KOPT-K1 (cell line): ENCODE results near the gene NCAPG.

ENCODE experiments used
- H3K27ac ChIP-seq: fragments of 200-600 bp; sonication (generic); 2 replicates; pipeline ENCODE4 v1.5.1; 2016; ENCODE audit warnings: antibody characterized with exemption, mild to moderate bottlenecking, low read depth, low read length; ENCODE audit not compliant: poor library complexity, severe bottlenecking
- H3K36me3 ChIP-seq: fragments of 200-600 bp; sonication (generic); 2 replicates; pipeline ENCODE4 v1.5.1; 2017; ENCODE audit warnings: antibody characterized with exemption, mild to moderate bottlenecking, low read length, moderate library complexity; ENCODE audit not compliant: insufficient read depth
- H3K9me3 ChIP-seq: fragments of 200-600 bp; sonication (generic); 2 replicates; pipeline ENCODE4 v1.5.1; 2017; ENCODE audit warnings: antibody characterized with exemption, low read length, mild to moderate bottlenecking; ENCODE audit not compliant: insufficient read depth, poor library complexity, severe bottlenecking

Gene NCAPG

GRCh38 chr4:17884063-17884462, 73.3 kb downstream of the NCAPG start:
- Histone ChIP-seq H3K36me3 (peaks cover 16% of the 10 kb centered on the region; the same call in 1 of the 2 replicates), H3K9me3 (no peaks in the 10 kb centered on the region), H3K27ac (no peak overlapping the region)

DNA sequence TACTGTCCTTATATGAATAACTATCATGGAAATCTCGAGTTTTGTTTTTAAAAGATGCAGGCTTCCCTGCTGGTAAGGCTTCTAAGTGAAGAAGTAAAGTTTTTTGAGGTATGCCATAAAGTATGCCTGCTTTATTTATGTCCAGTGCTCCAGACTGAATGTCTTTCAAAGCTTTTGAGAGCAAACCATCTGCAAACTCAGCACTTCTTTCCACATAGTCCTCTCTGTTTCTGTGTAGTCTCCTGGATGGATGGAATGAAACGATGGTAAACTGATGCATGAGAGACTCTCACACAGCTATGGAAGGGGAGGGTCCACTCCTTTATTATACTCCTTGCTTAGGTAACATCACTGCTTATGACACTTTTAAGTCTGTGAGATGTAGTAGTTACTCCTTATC, 73.7 kb downstream of the NCAPG start:
- Histone ChIP-seq H3K36me3 (peaks cover 16% of the 10 kb centered on the region; the same call in 1 of the 2 replicates), H3K27ac (no peak overlapping the region), H3K9me3 (no peaks in the 10 kb centered on the region)

- Histone ChIP-seq H3K27ac (no peak overlapping the region), H3K36me3 (peaks cover 3% of the 10 kb centered on the region; the same call in 1 of the 2 replicates), H3K9me3 (no peaks in the 10 kb centered on the region)
These were observed 78.9 kb downstream of the NCAPG start for GRCh38 chr4:17889692-17890091.

DNA sequence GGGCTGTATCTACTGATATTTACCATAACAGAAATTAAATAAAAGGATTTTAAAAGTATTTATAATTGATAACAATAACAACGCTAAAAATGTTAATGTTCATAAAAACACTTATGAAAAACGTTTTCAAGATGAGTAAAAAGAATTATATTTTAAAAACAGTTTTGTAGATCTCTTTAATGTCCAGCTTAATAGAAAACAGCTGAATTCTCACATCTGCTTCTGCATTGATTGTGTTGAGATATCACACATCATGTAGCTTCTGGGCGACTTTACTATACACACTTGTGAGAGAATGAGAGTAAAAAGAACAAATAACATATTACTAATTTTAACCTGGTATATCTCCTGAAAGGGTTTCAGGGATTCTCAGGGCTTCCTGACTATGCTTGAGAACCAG, 83.6 kb downstream of the NCAPG start:
- H3K9me3 ChIP-seq: no peaks in the 10 kb centered on the region
- no peak overlapping the region for H3K27ac ChIP-seq
- H3K36me3 ChIP-seq: peaks cover 9% of the 10 kb centered on the region; the same call in 1 of the 2 replicates
